Stomach (tissue), 9 donors: Measurements from ENCODE around the gene CTNND2. TPM values are rescaled to one million over a fixed set of nuclear protein-coding genes. Genes with fewer than 3 reads are reported as not detected.
"Not testable (repeated sequence)": the region's sequence is repeated elsewhere in the genome, so short reads cannot be mapped to it uniquely, and the experiment has no call there.

Source experiments
- DNase-seq, 2 donors: peaks; one replicate each; pipeline versions ENCODE4 v3.0.0 to v3.0.0-alpha.2; 2013 to 2019
- H3K27ac ChIP-seq, 5 donors: fragments of 200-600 bp in 4 of 5; sonication (generic) in 4 of 5; one replicate each; pipeline ENCODE4 v1.5.1; 2013 to 2019; ENCODE audit warnings: mild to moderate bottlenecking in 1 of 5, moderate library complexity in 1 of 5
- H3K27me3 ChIP-seq, 3 donors: fragments of 200-600 bp; sonication (generic); one replicate each; pipeline ENCODE4 v1.5.1; 2017 to 2019; ENCODE audit warnings: mixed run types in 1 of 3
- H3K36me3 ChIP-seq, 4 donors: fragments of 200-600 bp; sonication (generic); 1 replicate in 3 of 4; 2 replicates in 1 of 4; pipeline ENCODE4 v1.5.1; 2016 to 2019
- H3K4me1 ChIP-seq, 4 donors: fragments of 200-600 bp; sonication (generic); one replicate each; pipeline ENCODE4 v1.5.1; 2016 to 2019
- H3K4me3 ChIP-seq, 4 donors: fragments of 200-600 bp; sonication (generic) in 3 of 4; one replicate each; pipeline ENCODE4 v1.5.1; 2016 to 2019; ENCODE audit warnings: mild to moderate bottlenecking in 1 of 4
- H3K9me3 ChIP-seq, 4 donors: fragments of 200-600 bp; sonication (generic); one replicate each; pipeline ENCODE4 v1.5.1; 2016 to 2019
- CTCF ChIP-seq, 7 experiments: fragments of 450-650 bp in 4 of 7; fragments of 200-600 bp in 3 of 7; sonication (generic) in 3 of 7; IDR thresholded peaks; one replicate each; pipeline ENCODE4 v1.5.1; 2016 to 2019; ENCODE audit warnings: antibody characterized with exemption in 7 of 7, control low read depth in 2 of 7, mild to moderate bottlenecking in 1 of 7
- EP300 ChIP-seq: sonication (generic); formaldehyde crosslinking; IDR thresholded peaks from one replicate; pipeline ENCODE4 v1.6.1; 2017; ENCODE audit warnings: antibody characterized with exemption
- POLR2A ChIP-seq, 4 donors: fragments of 450-650 bp; IDR thresholded peaks; one replicate each; pipeline ENCODE4 v1.6.1; 2016; ENCODE audit warnings: antibody characterized with exemption in 4 of 4, control low read depth in 2 of 4, mild to moderate bottlenecking in 1 of 4, moderate library complexity in 1 of 4
- POLR2AphosphoS5 ChIP-seq, 3 donors: sonication (generic); formaldehyde crosslinking; IDR thresholded peaks; one replicate each; pipeline ENCODE4 v1.6.1; 2016; ENCODE audit warnings: antibody characterized with exemption in 3 of 3
- WGBS, 5 donors: extraction: QIAGEN DNeasy Blood & Tissue Kit in 3 of 5; methylation state at CpG; one replicate each; pipeline versions ENCODE4 v1.1.5 to v1.1.7; 2013 to 2018; 5-methylcytosine and 5-hydroxymethylcytosine counted together
- intact Hi-C: fragments of 100-400 bp; cut with DNase I; formaldehyde crosslinking; loops from one replicate; pipeline ENCODE4 v1.15.1; 2023; ENCODE audit warnings: low total_unique reads
- polyA plus RNA-seq, 3 donors: library from polyadenylated mRNA; stranded (reverse); fragments of 200-250 nt; gene quantifications; one replicate each; pipeline ENCODE4 v1.2.3, GENCODE V29; 2013
- total RNA-seq, 5 donors: library from RNA; depleted of rRNA; stranded (reverse); fragments of >200 nt; gene quantifications; one replicate each; pipeline versions ENCODE4 v1.1.0 to v1.2.3, GENCODE V29; 2014 to 2016
- donor health status: healthy with polysubstance abuse.
- donor health status: Bipolar disorder and iron deficiency.
- donor health status: healthy.

CTNND2 gene
- total and polyA plus RNA-seq, 8 donors, result 0.29 to 3.4 (median 2.0) TPM; not detected in 2

- no peak for DNase-seq
- no peaks in the 10 kb centered on the region for H3K9me3 ChIP-seq
- TF ChIP-seq POLR2AphosphoS5 (IDR thresholded peaks at IDR 0.05) (no peak), EP300 (no peak), POLR2A (IDR thresholded peaks at IDR 0.05) (no peak), CTCF (IDR thresholded peaks at IDR 0.05) (no peak)
- no peaks in the 10 kb centered on the region for H3K27me3 ChIP-seq
- H3K4me3 ChIP-seq, result no peak overlapping the region
- intact Hi-C loops, result no loop called here
- H3K27ac ChIP-seq, result no peak overlapping the region
- H3K4me1 ChIP-seq, result no peaks in the 10 kb centered on the region
- 46 to 52% (median 50%) methylated on average over 4 of the region's 4 CpGs for WGBS, 5 donors
- no peaks in the 10 kb centered on the region for H3K36me3 ChIP-seq
Measured at GRCh38 chr5:11851965-11852716, 52.1 kb downstream of the CTNND2 start.

GRCh38 chr5:11851416-11851815, 52.8 kb downstream of the CTNND2 start:
- no peak for DNase-seq

GRCh38 chr5:11828566-11828965, 75.7 kb downstream of the CTNND2 start:
- H3K27me3 ChIP-seq, H3K36me3 ChIP-seq, H3K4me1 ChIP-seq, intact Hi-C loops, DNase-seq, H3K4me3 ChIP-seq, H3K27ac ChIP-seq: not testable (repeated sequence)
- WGBS, 5 donors, result 23 to 54% (median 43%) methylated on average over 1 of the region's 1 CpG
- peaks cover 8 to 38% (median 32%) of the 10 kb centered on the region in 4 donors for H3K9me3 ChIP-seq

More at GRCh38 chr5:11851416-11851815, 52.8 kb downstream of the CTNND2 start:
- H3K27me3 ChIP-seq, result no peaks in the 10 kb centered on the region
- H3K4me3 ChIP-seq, result no peak overlapping the region
- 48 to 67% (median 53%) methylated on average over 2 of the region's 2 CpGs; no CpG with 5 or more reads in 1 of the 5 donors for WGBS, 5 donors
- H3K4me1 ChIP-seq, result no peaks in the 10 kb centered on the region
- no peaks in the 10 kb centered on the region for H3K36me3 ChIP-seq
- TF ChIP-seq POLR2AphosphoS5 (IDR thresholded peaks at IDR 0.05), result peak in 1 of 3 donors; percentile 6
- no peak for TF ChIP-seq EP300
- H3K9me3 ChIP-seq, result no peaks in the 10 kb centered on the region
- intact Hi-C loops, result no loop called here
- H3K27ac ChIP-seq, result no peak overlapping the region

- H3K27me3 ChIP-seq, result no peaks in the 10 kb centered on the region
- intact Hi-C loops, result no loop called here
- H3K4me3 ChIP-seq, result no peak overlapping the region
- 82 to 94% (median 93%) methylated on average over 1 of the region's 1 CpG for WGBS, 5 donors
- TF ChIP-seq POLR2AphosphoS5 (IDR thresholded peaks at IDR 0.05) (no peak), EP300 (no peak), POLR2A (IDR thresholded peaks at IDR 0.05) (no peak), CTCF (IDR thresholded peaks at IDR 0.05) (no peak)
- peaks cover 0 to 8% (median 4%) of the 10 kb centered on the region in 4 donors for H3K9me3 ChIP-seq
- no peak overlapping the region for H3K27ac ChIP-seq
- H3K36me3 ChIP-seq, result no peaks in the 10 kb centered on the region
- H3K4me1 ChIP-seq, result no peaks in the 10 kb centered on the region
- no peak for DNase-seq
Measured at GRCh38 chr5:11822598-11822997, 81.6 kb downstream of the CTNND2 start.

GRCh38 chr5:11815916-11816315, 88.3 kb downstream of the CTNND2 start:
- Histone ChIP-seq H3K36me3 (no peaks in the 10 kb centered on the region), H3K4me1 (no peaks in the 10 kb centered on the region), H3K9me3 (no peaks in the 10 kb centered on the region), H3K4me3 (no peak overlapping the region), H3K27me3 (no peaks in the 10 kb centered on the region), H3K27ac (no peak overlapping the region)
- DNase-seq, result no peak
- TF ChIP-seq POLR2AphosphoS5 (IDR thresholded peaks at IDR 0.05) (no peak), POLR2A (IDR thresholded peaks at IDR 0.05) (no peak), EP300 (no peak), CTCF (IDR thresholded peaks at IDR 0.05) (no peak)
- intact Hi-C loops, result no loop called here
- 55 to 69% (median 56%) methylated on average over 6 to 7 of the region's 7 CpGs for WGBS, 5 donors
